ENCODE measurements around the gene RHOU.
A peak's percentile ranks its signal among the peaks of the same experiment; 100 is the strongest.

RHOU gene

GRCh38 chr1:228753287-228753686 is 18.0 kb downstream of the RHOU start:
- Mint-ChIP-seq H3K9me3 (no peaks in the 10 kb centered on the region), H3K4me3 (no peak overlapping the region), H3K27me3 (peaks cover 24% of the 10 kb centered on the region), H3K36me3 (ENCODE audit: insufficient read depth) (peaks cover 2% of the 10 kb centered on the region), H3K4me1 (peaks cover 28% of the 10 kb centered on the region), H3K27ac (ENCODE audit: low read depth) (no peak overlapping the region)
- ATAC-seq (replicated peaks; ENCODE audit: extremely low read depth, poor library complexity, severe bottlenecking) (no peak), DNase-seq (ENCODE audit: low spot score in 2 of 2) (no peak)

GRCh38 chr1:228753786-228754360 is 18.6 kb downstream of the RHOU start:
- no peaks in the 10 kb centered on the region for H3K36me3 Mint-ChIP-seq (ENCODE audit: insufficient read depth)
- H3K4me1 Mint-ChIP-seq, result peaks cover 22% of the 10 kb centered on the region
- H3K4me3 Mint-ChIP-seq, result no peak overlapping the region
- no peak overlapping the region for H3K27ac Mint-ChIP-seq (ENCODE audit: low read depth)
- peaks cover 24% of the 10 kb centered on the region for H3K27me3 Mint-ChIP-seq
- no peaks in the 10 kb centered on the region for H3K9me3 Mint-ChIP-seq
- ATAC-seq (replicated peaks; ENCODE audit: extremely low read depth, poor library complexity, severe bottlenecking) (no peak), DNase-seq (ENCODE audit: low spot score in 2 of 2) (no peak)

- Mint-ChIP-seq H3K27ac (ENCODE audit: low read depth) (no peak overlapping the region), H3K4me3 (no peak overlapping the region), H3K27me3 (peaks cover 24% of the 10 kb centered on the region), H3K36me3 (ENCODE audit: insufficient read depth) (no peaks in the 10 kb centered on the region), H3K9me3 (no peaks in the 10 kb centered on the region), H3K4me1 (peaks cover 18% of the 10 kb centered on the region)
- DNase-seq (ENCODE audit: low spot score in 2 of 2) (no peak), ATAC-seq (replicated peaks; ENCODE audit: extremely low read depth, poor library complexity, severe bottlenecking) (no peak)
Observed at GRCh38 chr1:228754646-228755268, 19.5 kb downstream of the RHOU start.

- Mint-ChIP-seq H3K27ac (ENCODE audit: low read depth) (no peak overlapping the region), H3K4me1 (peaks cover 16% of the 10 kb centered on the region)
- no peak for ATAC-seq (replicated peaks; ENCODE audit: extremely low read depth, poor library complexity, severe bottlenecking)
Observed at GRCh38 chr1:228755800-228756199, 20.5 kb downstream of the RHOU start.

GRCh38 chr1:228756457-228756856 is 21.2 kb downstream of the RHOU start:
- no peaks in the 10 kb centered on the region for H3K36me3 Mint-ChIP-seq (ENCODE audit: insufficient read depth)
- no peak for ATAC-seq (replicated peaks; ENCODE audit: extremely low read depth, poor library complexity, severe bottlenecking)
- H3K4me3 Mint-ChIP-seq, result no peak overlapping the region
- peaks cover 16% of the 10 kb centered on the region for H3K4me1 Mint-ChIP-seq
- no peaks in the 10 kb centered on the region for H3K9me3 Mint-ChIP-seq
- no peak overlapping the region for H3K27ac Mint-ChIP-seq (ENCODE audit: low read depth)
- H3K27me3 Mint-ChIP-seq, result peaks cover 24% of the 10 kb centered on the region
- DNase-seq (ENCODE audit: low spot score in 2 of 2), result no peak

More at GRCh38 chr1:228755800-228756199, 20.5 kb downstream of the RHOU start:
- H3K4me3 Mint-ChIP-seq, result no peak overlapping the region
- no peak for DNase-seq (ENCODE audit: low spot score in 2 of 2)
- no peaks in the 10 kb centered on the region for H3K36me3 Mint-ChIP-seq (ENCODE audit: insufficient read depth)
- peaks cover 24% of the 10 kb centered on the region for H3K27me3 Mint-ChIP-seq
- no peaks in the 10 kb centered on the region for H3K9me3 Mint-ChIP-seq

- H3K36me3 Mint-ChIP-seq (ENCODE audit: insufficient read depth), result no peaks in the 10 kb centered on the region
- DNase-seq (ENCODE audit: low spot score in 2 of 2) (no peak), ATAC-seq (replicated peaks; ENCODE audit: extremely low read depth, poor library complexity, severe bottlenecking) (no peak)
- H3K27me3 Mint-ChIP-seq, result peaks cover 22% of the 10 kb centered on the region
- peaks cover 16% of the 10 kb centered on the region for H3K4me1 Mint-ChIP-seq
- H3K27ac Mint-ChIP-seq (ENCODE audit: low read depth), result no peak overlapping the region
- H3K4me3 Mint-ChIP-seq, result no peak overlapping the region
- no peaks in the 10 kb centered on the region for H3K9me3 Mint-ChIP-seq
Observed at GRCh38 chr1:228758447-228758846, 23.2 kb downstream of the RHOU start.

GRCh38 chr1:228760979-228761378 is 25.7 kb downstream of the RHOU start:
- no peak overlapping the region for H3K27ac Mint-ChIP-seq (ENCODE audit: low read depth)
- H3K4me3 Mint-ChIP-seq, result no peak overlapping the region
- no peak for ATAC-seq (replicated peaks; ENCODE audit: extremely low read depth, poor library complexity, severe bottlenecking)
- H3K27me3 Mint-ChIP-seq, result peaks cover 6% of the 10 kb centered on the region
- H3K4me1 Mint-ChIP-seq, result peaks cover 25% of the 10 kb centered on the region
- H3K9me3 Mint-ChIP-seq, result no peaks in the 10 kb centered on the region
- no peak for DNase-seq (ENCODE audit: low spot score in 2 of 2)
- H3K36me3 Mint-ChIP-seq (ENCODE audit: insufficient read depth), result no peaks in the 10 kb centered on the region

GRCh38 chr1:228763561-228763960 is 28.3 kb downstream of the RHOU start:
- no peaks in the 10 kb centered on the region for H3K9me3 Mint-ChIP-seq
- H3K36me3 Mint-ChIP-seq (ENCODE audit: insufficient read depth), result no peaks in the 10 kb centered on the region
- no peaks in the 10 kb centered on the region for H3K27me3 Mint-ChIP-seq
- H3K4me1 Mint-ChIP-seq, result peaks cover 31% of the 10 kb centered on the region
- no peak overlapping the region for H3K4me3 Mint-ChIP-seq
- DNase-seq (ENCODE audit: low spot score in 2 of 2) (no peak), ATAC-seq (replicated peaks; ENCODE audit: extremely low read depth, poor library complexity, severe bottlenecking) (no peak)
- no peak overlapping the region for H3K27ac Mint-ChIP-seq (ENCODE audit: low read depth)

GRCh38 chr1:228765168-228765946 is 30.1 kb downstream of the RHOU start:
- H3K27ac Mint-ChIP-seq (ENCODE audit: low read depth), result peak overlapping the region; percentile 85
- ATAC-seq (replicated peaks; ENCODE audit: extremely low read depth, poor library complexity, severe bottlenecking) (peak; percentile 68), DNase-seq (ENCODE audit: low spot score in 2 of 2) (no peak)
- no peaks in the 10 kb centered on the region for H3K9me3 Mint-ChIP-seq
- H3K4me1 Mint-ChIP-seq, result peaks cover 31% of the 10 kb centered on the region
- no peak overlapping the region for H3K4me3 Mint-ChIP-seq
- no peaks in the 10 kb centered on the region for H3K27me3 Mint-ChIP-seq
- no peaks in the 10 kb centered on the region for H3K36me3 Mint-ChIP-seq (ENCODE audit: insufficient read depth)

GRCh38 chr1:228766788-228767187 is 31.5 kb downstream of the RHOU start:
- peaks cover 32% of the 10 kb centered on the region for H3K4me1 Mint-ChIP-seq
- H3K27ac Mint-ChIP-seq (ENCODE audit: low read depth), result peak overlapping the region; percentile 88
- H3K36me3 Mint-ChIP-seq (ENCODE audit: insufficient read depth), result no peaks in the 10 kb centered on the region
- ATAC-seq (replicated peaks; ENCODE audit: extremely low read depth, poor library complexity, severe bottlenecking) (no peak), DNase-seq (ENCODE audit: low spot score in 2 of 2) (no peak)
- H3K4me3 Mint-ChIP-seq, result no peak overlapping the region
- H3K27me3 Mint-ChIP-seq, result no peaks in the 10 kb centered on the region
- no peaks in the 10 kb centered on the region for H3K9me3 Mint-ChIP-seq

GRCh38 chr1:228767636-228768354 is 32.5 kb downstream of the RHOU start:
- no peaks in the 10 kb centered on the region for H3K27me3 Mint-ChIP-seq
- no peak overlapping the region for H3K4me3 Mint-ChIP-seq
- no peak overlapping the region for H3K27ac Mint-ChIP-seq (ENCODE audit: low read depth)
- H3K9me3 Mint-ChIP-seq, result no peaks in the 10 kb centered on the region
- H3K36me3 Mint-ChIP-seq (ENCODE audit: insufficient read depth), result no peaks in the 10 kb centered on the region
- ATAC-seq (replicated peaks; ENCODE audit: extremely low read depth, poor library complexity, severe bottlenecking) (no peak), DNase-seq (ENCODE audit: low spot score in 2 of 2) (no peak)
- peaks cover 42% of the 10 kb centered on the region for H3K4me1 Mint-ChIP-seq

GRCh38 chr1:228768355-228769000 is 33.2 kb downstream of the RHOU start:
- Mint-ChIP-seq H3K27me3 (no peaks in the 10 kb centered on the region), H3K36me3 (ENCODE audit: insufficient read depth) (no peaks in the 10 kb centered on the region), H3K4me3 (no peak overlapping the region), H3K9me3 (no peaks in the 10 kb centered on the region), H3K27ac (ENCODE audit: low read depth) (no peak overlapping the region), H3K4me1 (peaks cover 46% of the 10 kb centered on the region)
- no peak for DNase-seq (ENCODE audit: low spot score in 2 of 2)
- ATAC-seq (replicated peaks; ENCODE audit: extremely low read depth, poor library complexity, severe bottlenecking), result no peak
